ENCODE data around the gene ELAVL1.

Gene ELAVL1

DNA sequence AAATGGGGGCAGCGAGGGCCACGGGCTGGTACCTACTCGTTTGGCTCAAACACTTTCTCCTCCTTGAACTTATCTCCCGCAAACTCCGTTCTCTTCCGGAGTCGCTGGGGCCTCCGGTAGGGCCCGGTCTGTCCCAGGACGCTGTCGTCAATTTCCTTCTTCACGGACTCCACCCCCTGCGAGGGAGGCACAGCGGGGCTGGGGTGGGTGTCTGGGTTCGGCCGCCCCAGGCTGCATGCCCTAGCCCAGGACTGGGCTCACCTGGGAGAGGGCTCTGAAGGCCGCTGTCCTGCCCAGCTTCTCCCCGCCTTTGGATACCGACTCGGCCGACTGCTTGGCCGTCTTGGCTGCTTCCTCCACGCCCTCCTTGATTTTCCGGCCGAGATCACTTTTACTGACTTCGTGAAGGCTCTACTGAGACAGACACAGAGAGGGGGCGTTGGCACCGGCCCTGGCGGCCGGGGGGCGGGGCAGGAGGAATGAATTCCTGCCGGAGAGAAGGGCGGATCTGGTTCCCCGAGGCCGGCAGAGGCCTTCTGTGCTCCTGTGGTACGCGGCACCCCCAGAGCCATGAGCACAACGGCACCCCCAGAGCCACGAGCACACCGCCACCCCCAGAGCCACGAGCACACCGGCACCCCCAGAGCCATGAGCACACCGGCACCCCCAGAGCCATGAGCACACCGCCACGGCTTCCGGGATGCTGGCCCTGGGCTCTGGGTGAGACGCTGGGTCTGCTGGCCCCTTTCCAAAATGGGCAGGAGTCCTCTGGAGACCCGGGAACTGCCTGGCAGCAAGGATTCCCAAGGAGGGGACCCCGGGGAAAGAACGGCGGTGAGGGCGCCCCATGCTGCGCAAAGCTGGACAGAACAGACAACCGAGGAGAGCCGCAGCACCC, 71.4 kb downstream of the ELAVL1 start:
- ChIA-PET CTCF (no interaction called here), POLR2A (interaction anchor here (0.7 kb wide), 1 partner anchor 9 kb away, joined by 3 read pairs; the partner anchor contains the start of gene TIMM44)
- DNase-seq (ENCODE audit: low read depth, low spot score), result no peak
- H3K4me3 ChIP-seq (ENCODE audit: low read depth, low read length), result no peak overlapping the region
- TF ChIP-seq, protein P1, sequence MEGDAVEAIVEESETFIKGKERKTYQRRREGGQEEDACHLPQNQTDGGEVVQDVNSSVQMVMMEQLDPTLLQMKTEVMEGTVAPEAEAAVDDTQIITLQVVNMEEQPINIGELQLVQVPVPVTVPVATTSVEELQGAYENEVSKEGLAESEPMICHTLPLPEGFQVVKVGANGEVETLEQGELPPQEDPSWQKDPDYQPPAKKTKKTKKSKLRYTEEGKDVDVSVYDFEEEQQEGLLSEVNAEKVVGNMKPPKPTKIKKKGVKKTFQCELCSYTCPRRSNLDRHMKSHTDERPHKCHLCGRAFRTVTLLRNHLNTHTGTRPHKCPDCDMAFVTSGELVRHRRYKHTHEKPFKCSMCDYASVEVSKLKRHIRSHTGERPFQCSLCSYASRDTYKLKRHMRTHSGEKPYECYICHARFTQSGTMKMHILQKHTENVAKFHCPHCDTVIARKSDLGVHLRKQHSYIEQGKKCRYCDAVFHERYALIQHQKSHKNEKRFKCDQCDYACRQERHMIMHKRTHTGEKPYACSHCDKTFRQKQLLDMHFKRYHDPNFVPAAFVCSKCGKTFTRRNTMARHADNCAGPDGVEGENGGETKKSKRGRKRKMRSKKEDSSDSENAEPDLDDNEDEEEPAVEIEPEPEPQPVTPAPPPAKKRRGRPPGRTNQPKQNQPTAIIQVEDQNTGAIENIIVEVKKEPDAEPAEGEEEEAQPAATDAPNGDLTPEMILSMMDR (IDR thresholded peaks at IDR 0.05; ENCODE audit: insufficient read depth, low read length, missing control alignments), result no peak

DNA sequence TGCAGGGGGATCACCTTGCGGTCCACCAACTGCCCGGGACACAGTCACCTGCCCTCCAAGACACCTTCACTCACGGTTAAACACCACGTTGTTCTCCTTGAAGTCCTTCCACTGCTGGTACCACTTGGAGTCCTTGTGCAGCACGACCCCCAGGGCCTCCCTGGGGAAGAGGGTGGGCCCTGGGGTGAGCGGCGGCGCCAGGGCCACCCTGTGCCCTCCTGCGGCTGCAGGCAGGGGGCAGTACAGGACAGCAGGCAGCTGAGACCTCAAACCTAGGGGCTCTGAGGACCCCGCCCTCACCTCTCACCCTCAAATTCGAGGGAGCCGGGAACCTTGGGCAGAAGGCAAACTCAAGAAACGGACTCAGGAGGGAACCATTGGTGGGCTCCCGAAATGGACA, 72.0 kb downstream of the ELAVL1 start:
- TF ChIP-seq, protein P1 (IDR thresholded peaks at IDR 0.05; ENCODE audit: insufficient read depth, low read length, missing control alignments), result peak; percentile 12
- POLR2A ChIA-PET, result interaction anchor here (0.7 kb wide), 1 partner anchor 10 kb away, joined by 3 read pairs; the partner anchor contains the start of gene TIMM44
- no peak overlapping the region for H3K4me3 ChIP-seq (ENCODE audit: low read depth, low read length)
- no peak for DNase-seq (ENCODE audit: low read depth, low spot score)
- CTCF ChIA-PET, result no interaction called here

GRCh38 chr19:7932930-7933300, 72.5 kb downstream of the ELAVL1 start:
- ChIA-PET CTCF (no interaction called here), POLR2A (no interaction called here)
- DNase-seq (ENCODE audit: low read depth, low spot score), result no peak
- TF ChIP-seq, protein P1 (IDR thresholded peaks at IDR 0.05; ENCODE audit: insufficient read depth, low read length, missing control alignments), result no peak
- no peak overlapping the region for H3K4me3 ChIP-seq (ENCODE audit: low read depth, low read length)

DNA sequence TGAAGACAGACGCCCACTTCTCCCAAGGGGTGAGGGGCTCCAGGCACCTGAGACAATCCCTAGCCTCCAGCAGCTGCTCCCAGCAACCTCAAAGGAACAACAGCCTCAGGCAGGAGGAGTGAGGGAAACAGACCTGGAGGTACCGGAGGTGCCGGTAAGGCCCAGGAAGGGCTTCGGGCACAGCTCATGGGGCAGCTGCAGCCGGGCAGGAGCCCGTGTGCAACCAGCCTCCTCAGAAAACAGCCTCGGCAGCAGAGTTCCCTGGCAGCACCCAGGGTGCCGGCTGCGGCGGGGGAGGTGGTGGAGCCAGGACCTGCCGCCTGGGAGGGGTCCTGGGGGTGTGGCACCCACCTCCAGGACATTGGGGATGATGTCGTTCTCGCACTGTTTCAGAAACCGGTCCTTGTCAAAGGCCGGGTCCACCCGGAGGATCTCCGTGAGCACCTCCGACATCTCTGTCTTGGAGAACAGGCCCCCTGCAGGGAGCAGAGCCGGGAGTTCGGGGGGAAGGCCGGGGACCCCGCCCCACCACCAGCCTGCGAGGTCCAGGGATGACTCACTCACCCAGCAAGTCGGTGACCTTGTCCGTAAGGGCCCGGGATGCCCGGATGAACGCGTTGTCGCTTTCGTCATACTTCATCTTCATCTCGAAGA, 73.0 kb downstream of the ELAVL1 start:
- no peak for DNase-seq (ENCODE audit: low read depth, low spot score)
- no peak overlapping the region for H3K4me3 ChIP-seq (ENCODE audit: low read depth, low read length)
- POLR2A ChIA-PET, result no interaction called here
- TF ChIP-seq, protein P1 (IDR thresholded peaks at IDR 0.05; ENCODE audit: insufficient read depth, low read length, missing control alignments), result no peak
- CTCF ChIA-PET, result interaction anchor here (1.1 kb wide), 1 partner anchor 11 kb away, joined by 4 read pairs; the partner anchor contains the start of gene TIMM44

GRCh38 chr19:7931221-7932061, 74.0 kb downstream of the ELAVL1 start:
- POLR2A ChIA-PET, result interaction anchor here (0.7 to 1.6 kb wide), 2 partner anchors 11 to 13 kb away, joined by 3 to 7 read pairs; partner anchors contain the start of gene TIMM44
- CTCF ChIA-PET, result interaction anchor here (1.1 to 2.9 kb wide), 5 partner anchors 10 to 78 kb away, joined by 4 to 13 read pairs (median 5); partner anchors contain the start of gene TIMM44
- TF ChIP-seq, protein P1 (IDR thresholded peaks at IDR 0.05; ENCODE audit: insufficient read depth, low read length, missing control alignments), result no peak
- H3K4me3 ChIP-seq (ENCODE audit: low read depth, low read length), result no peak overlapping the region
- DNase-seq (ENCODE audit: low read depth, low spot score), result no peak

Measured in AG04449 (cell line).